Measurements from ENCODE around the gene RABGAP1L.

RABGAP1L gene

GRCh38 chr1:174877208-174877673 lies 717.9 kb downstream of the RABGAP1L start:
- TF ChIP-seq CTCF (IDR thresholded peaks at IDR 0.05; ENCODE audit: low read depth, low read length), result no peak
- no peak overlapping the region for H3K4me3 ChIP-seq (ENCODE audit: low read depth, low read length)

GRCh38 chr1:174880171-174880570 lies 720.9 kb downstream of the RABGAP1L start:
- H3K4me3 ChIP-seq (ENCODE audit: low read depth, low read length), result no peak overlapping the region

GRCh38 chr1:174883409-174883808 lies 724.1 kb downstream of the RABGAP1L start:
- H3K4me3 ChIP-seq (ENCODE audit: low read depth, low read length), result no peak overlapping the region
- no peak for TF ChIP-seq CTCF (IDR thresholded peaks at IDR 0.05; ENCODE audit: low read depth, low read length)

More at GRCh38 chr1:174880171-174880570, 720.9 kb downstream of the RABGAP1L start:
- no peak for TF ChIP-seq CTCF (IDR thresholded peaks at IDR 0.05; ENCODE audit: low read depth, low read length)

GRCh38 chr1:174884038-174884437 lies 724.7 kb downstream of the RABGAP1L start:
- no peak for TF ChIP-seq CTCF (IDR thresholded peaks at IDR 0.05; ENCODE audit: low read depth, low read length)
- H3K4me3 ChIP-seq (ENCODE audit: low read depth, low read length), result no peak overlapping the region

GRCh38 chr1:174884566-174884965 lies 725.2 kb downstream of the RABGAP1L start:
- no peak overlapping the region for H3K4me3 ChIP-seq (ENCODE audit: low read depth, low read length)
- no peak for TF ChIP-seq CTCF (IDR thresholded peaks at IDR 0.05; ENCODE audit: low read depth, low read length)

GRCh38 chr1:174890024-174890423 lies 730.7 kb downstream of the RABGAP1L start:
- H3K4me3 ChIP-seq (ENCODE audit: low read depth, low read length), result no peak overlapping the region
- TF ChIP-seq CTCF (IDR thresholded peaks at IDR 0.05; ENCODE audit: low read depth, low read length), result no peak

GRCh38 chr1:174892016-174892415 lies 732.7 kb downstream of the RABGAP1L start:
- H3K4me3 ChIP-seq (ENCODE audit: low read depth, low read length), result no peak overlapping the region
- TF ChIP-seq CTCF (IDR thresholded peaks at IDR 0.05; ENCODE audit: low read depth, low read length), result no peak

All from WI38 (cell line).